Measurements from ENCODE around the gene CIAO3. TPM values are rescaled to one million over a fixed set of nuclear protein-coding genes. Genes with fewer than 3 reads are reported as not detected.

Gene CIAO3
- total RNA-seq, 6 experiments from 2014 or later: 16.9 to 20.5 (median 18.0) TPM

GRCh38 chr16:787321-787966, 46.6 kb upstream of the CIAO3 start:
- Mint-ChIP-seq H3K4me3 (peak overlapping the region; percentile 91), H3K36me3 (ENCODE audit: low read depth) (peaks cover 10% of the 10 kb centered on the region; the same call in 1 of the 2 replicates), H3K4me1 (ENCODE audit: low read depth) (no peaks in the 10 kb centered on the region), H3K27me3 (ENCODE audit: insufficient read depth) (no peaks in the 10 kb centered on the region), H3K27ac (peak overlapping the region; percentile 55; the same call in 1 of the 2 replicates), H3K9me3 (no peaks in the 10 kb centered on the region)
- TF ChIP-seq, protein P1, sequence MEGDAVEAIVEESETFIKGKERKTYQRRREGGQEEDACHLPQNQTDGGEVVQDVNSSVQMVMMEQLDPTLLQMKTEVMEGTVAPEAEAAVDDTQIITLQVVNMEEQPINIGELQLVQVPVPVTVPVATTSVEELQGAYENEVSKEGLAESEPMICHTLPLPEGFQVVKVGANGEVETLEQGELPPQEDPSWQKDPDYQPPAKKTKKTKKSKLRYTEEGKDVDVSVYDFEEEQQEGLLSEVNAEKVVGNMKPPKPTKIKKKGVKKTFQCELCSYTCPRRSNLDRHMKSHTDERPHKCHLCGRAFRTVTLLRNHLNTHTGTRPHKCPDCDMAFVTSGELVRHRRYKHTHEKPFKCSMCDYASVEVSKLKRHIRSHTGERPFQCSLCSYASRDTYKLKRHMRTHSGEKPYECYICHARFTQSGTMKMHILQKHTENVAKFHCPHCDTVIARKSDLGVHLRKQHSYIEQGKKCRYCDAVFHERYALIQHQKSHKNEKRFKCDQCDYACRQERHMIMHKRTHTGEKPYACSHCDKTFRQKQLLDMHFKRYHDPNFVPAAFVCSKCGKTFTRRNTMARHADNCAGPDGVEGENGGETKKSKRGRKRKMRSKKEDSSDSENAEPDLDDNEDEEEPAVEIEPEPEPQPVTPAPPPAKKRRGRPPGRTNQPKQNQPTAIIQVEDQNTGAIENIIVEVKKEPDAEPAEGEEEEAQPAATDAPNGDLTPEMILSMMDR (IDR thresholded peaks at IDR 0.05): no peak
- no peak for DNase-seq

GRCh38 chr16:785563-786535, 45.1 kb upstream of the CIAO3 start:
- peak overlapping the region; percentile 39; the same call in 1 of the 2 replicates for H3K4me3 Mint-ChIP-seq
- peaks cover 3% of the 10 kb centered on the region for H3K27me3 Mint-ChIP-seq (ENCODE audit: insufficient read depth)
- TF ChIP-seq, protein P1 (IDR thresholded peaks at IDR 0.05): peak; percentile 85
- H3K4me1 Mint-ChIP-seq (ENCODE audit: low read depth): no peaks in the 10 kb centered on the region
- H3K27ac Mint-ChIP-seq: no peak overlapping the region
- DNase-seq: no peak
- H3K9me3 Mint-ChIP-seq: no peaks in the 10 kb centered on the region
- no peaks in the 10 kb centered on the region for H3K36me3 Mint-ChIP-seq (ENCODE audit: low read depth)

DNA sequence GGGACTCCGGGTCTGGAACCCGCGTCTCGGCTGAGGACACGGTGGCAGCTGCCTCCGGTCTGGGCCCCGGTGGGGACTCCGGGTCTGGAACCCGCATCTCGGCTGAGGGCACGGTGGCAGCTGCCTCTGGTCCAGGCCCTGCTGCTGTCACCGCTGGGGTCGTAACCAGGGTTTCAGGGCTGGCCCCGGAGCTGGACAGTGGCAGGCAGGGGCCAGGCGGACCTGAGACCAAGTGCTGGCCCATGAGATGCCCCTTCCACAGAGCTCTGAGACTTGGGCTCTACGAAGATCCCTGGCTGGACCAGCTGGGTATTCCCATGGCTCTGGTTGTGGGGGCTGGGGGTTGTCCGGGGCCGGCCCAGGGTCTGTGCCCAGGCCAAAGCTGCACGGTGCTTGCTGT, 43.6 kb upstream of the CIAO3 start:
- H3K4me3 Mint-ChIP-seq: no peak overlapping the region
- H3K4me1 Mint-ChIP-seq (ENCODE audit: low read depth): no peaks in the 10 kb centered on the region
- TF ChIP-seq, protein P1 (IDR thresholded peaks at IDR 0.05): no peak

GRCh38 chr16:783404-784161, 42.8 kb upstream of the CIAO3 start:
- Mint-ChIP-seq H3K9me3 (no peaks in the 10 kb centered on the region), H3K4me3 (no peak overlapping the region), H3K27ac (no peak overlapping the region), H3K36me3 (ENCODE audit: low read depth) (no peaks in the 10 kb centered on the region), H3K4me1 (ENCODE audit: low read depth) (no peaks in the 10 kb centered on the region), H3K27me3 (ENCODE audit: insufficient read depth) (peaks cover 9% of the 10 kb centered on the region)
- no peak for DNase-seq
- TF ChIP-seq, protein P1 (IDR thresholded peaks at IDR 0.05): no peak

More for the DNA sequence above, 43.6 kb upstream of the CIAO3 start:
- peaks cover 9% of the 10 kb centered on the region for H3K27me3 Mint-ChIP-seq (ENCODE audit: insufficient read depth)
- H3K36me3 Mint-ChIP-seq (ENCODE audit: low read depth): no peaks in the 10 kb centered on the region
- no peak for DNase-seq
- no peaks in the 10 kb centered on the region for H3K9me3 Mint-ChIP-seq
- no peak overlapping the region for H3K27ac Mint-ChIP-seq

DNA sequence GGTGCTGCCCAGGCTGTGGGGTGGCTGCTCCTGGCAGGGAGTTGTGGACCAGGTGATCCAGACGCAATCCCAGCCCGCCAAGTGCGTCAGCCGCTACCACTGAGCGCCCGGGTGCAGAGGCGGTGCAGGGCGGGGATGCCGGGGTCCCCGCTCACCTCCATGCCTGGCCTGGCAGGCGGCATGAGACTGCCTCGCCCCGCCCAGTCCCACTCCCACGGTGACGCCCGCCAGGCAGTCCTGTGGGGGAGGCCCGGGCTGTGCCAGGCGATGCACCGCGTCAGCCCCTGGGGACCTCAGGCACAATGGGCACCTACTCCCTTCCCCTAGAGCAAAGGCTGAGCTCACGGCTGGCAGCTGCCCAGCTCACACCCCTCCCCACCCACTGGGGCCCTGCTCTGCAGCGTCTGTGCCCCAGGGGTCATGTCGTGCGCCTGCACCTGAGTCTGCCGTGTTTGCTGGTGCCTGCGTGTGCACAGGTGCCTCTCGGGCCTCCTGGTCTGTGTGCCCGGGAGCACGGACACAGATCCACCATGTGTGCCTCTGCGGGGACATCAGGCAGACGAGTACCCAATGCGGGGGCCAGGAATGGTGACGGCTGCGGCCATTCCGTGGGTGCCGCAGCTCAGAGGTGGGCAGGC, 42.1 kb upstream of the CIAO3 start:
- Mint-ChIP-seq H3K4me1 (ENCODE audit: low read depth) (peaks cover 3% of the 10 kb centered on the region), H3K36me3 (ENCODE audit: low read depth) (no peaks in the 10 kb centered on the region), H3K9me3 (no peaks in the 10 kb centered on the region), H3K27ac (no peak overlapping the region), H3K27me3 (ENCODE audit: insufficient read depth) (peaks cover 9% of the 10 kb centered on the region), H3K4me3 (no peak overlapping the region)
- TF ChIP-seq, protein P1 (IDR thresholded peaks at IDR 0.05): no peak
- DNase-seq: no peak

Data from HFFc6 (cell line).